ENCODE data around the gene HRH3.

The HRH3 gene

DNA sequence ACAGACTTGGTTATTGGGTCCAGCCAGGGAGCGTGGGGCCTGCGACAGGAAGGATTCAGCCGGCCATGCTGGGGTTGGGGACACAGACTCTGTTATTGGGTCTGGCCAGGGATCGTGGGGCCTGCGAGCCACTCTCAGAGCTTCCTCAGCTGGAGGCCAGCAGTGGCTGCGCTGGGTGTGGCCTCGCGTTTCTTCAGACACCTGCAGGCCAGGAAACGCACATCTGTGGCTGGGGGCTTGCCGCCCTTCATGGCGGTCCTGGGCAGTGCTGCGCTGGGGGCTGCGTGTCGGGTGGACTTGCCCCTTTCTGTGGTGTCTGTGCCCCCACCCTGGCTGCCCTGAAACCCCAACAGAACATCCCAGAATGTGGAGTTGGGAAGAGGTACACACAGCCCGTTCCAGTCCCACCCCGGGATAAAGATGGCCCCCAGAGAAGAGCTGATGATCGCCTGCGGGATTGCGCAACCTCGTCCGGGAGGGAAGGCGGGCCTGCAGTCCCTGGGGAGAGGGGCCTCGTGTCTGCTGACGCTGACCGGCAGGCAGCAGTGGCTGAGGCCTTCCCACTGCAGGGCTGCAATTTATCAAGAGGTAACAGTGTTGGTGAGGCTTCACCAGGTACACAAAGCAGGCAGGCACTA, 54.2 kb downstream of the HRH3 start:
- no peaks in the 10 kb centered on the region for H3K9me3 ChIP-seq (ENCODE audit: insufficient read depth, low read length)
- H3K4me3 ChIP-seq (ENCODE audit: insufficient read depth, low read length, poor library complexity, severe bottlenecking) = no peak overlapping the region
- no peaks in the 10 kb centered on the region for H3K27me3 ChIP-seq (ENCODE audit: low read length)
- no peak overlapping the region for H3K9ac ChIP-seq (ENCODE audit: low read length)
- no peak overlapping the region for H3K4me2 ChIP-seq (ENCODE audit: low read depth, low read length, poor library complexity, severe bottlenecking)
- no peaks in the 10 kb centered on the region for H3F3A ChIP-seq (ENCODE audit: insufficient read depth)
- no peak overlapping the region for H3K27ac ChIP-seq (ENCODE audit: low read depth, low read length)
- no peaks in the 10 kb centered on the region for H4K20me1 ChIP-seq (ENCODE audit: low read depth, low read length)
- H3K9me2 ChIP-seq (replicated peaks; ENCODE audit: insufficient read depth, low read length) = no peaks in the 10 kb centered on the region
- no peaks in the 10 kb centered on the region for H3K36me3 ChIP-seq (ENCODE audit: low read length)
- TF ChIP-seq, protein P1, sequence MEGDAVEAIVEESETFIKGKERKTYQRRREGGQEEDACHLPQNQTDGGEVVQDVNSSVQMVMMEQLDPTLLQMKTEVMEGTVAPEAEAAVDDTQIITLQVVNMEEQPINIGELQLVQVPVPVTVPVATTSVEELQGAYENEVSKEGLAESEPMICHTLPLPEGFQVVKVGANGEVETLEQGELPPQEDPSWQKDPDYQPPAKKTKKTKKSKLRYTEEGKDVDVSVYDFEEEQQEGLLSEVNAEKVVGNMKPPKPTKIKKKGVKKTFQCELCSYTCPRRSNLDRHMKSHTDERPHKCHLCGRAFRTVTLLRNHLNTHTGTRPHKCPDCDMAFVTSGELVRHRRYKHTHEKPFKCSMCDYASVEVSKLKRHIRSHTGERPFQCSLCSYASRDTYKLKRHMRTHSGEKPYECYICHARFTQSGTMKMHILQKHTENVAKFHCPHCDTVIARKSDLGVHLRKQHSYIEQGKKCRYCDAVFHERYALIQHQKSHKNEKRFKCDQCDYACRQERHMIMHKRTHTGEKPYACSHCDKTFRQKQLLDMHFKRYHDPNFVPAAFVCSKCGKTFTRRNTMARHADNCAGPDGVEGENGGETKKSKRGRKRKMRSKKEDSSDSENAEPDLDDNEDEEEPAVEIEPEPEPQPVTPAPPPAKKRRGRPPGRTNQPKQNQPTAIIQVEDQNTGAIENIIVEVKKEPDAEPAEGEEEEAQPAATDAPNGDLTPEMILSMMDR (IDR thresholded peaks at IDR 0.05; ENCODE audit: insufficient read depth, low read length, poor library complexity, severe bottlenecking) = no peak
- TF ChIP-seq EZH2phosphoT487 (conservative IDR thresholded peaks at IDR 0.05; ENCODE audit: low read length) = no peak
- H3K79me2 ChIP-seq (ENCODE audit: insufficient read depth, low read length) = no peaks in the 10 kb centered on the region
- no peak overlapping the region for H2AFZ ChIP-seq (ENCODE audit: low read depth, low read length, severe bottlenecking)

All from SU-DHL-6 (cell line).